Activated CD4-positive, alpha-beta T cell treated with anti-CD3 and anti-CD28 coated beads, Interleukin-2, Interleukin-4, amounts not matched to agents 100 ng/mL and 50 ng/mL, durations not matched to agents 16 hours and 8 hours (primary cell): Measurements from ENCODE around the gene NCKAP5.

Experiments
- DNase-seq: peaks from one replicate; pipeline ENCODE4 v3.0.0-alpha.2; 2020; ENCODE audit warnings: low spot score

NCKAP5 gene

GRCh38 chr2:133082034-133082433, 486.2 kb downstream of the NCKAP5 start:
- DNase-seq: no peak

DNA sequence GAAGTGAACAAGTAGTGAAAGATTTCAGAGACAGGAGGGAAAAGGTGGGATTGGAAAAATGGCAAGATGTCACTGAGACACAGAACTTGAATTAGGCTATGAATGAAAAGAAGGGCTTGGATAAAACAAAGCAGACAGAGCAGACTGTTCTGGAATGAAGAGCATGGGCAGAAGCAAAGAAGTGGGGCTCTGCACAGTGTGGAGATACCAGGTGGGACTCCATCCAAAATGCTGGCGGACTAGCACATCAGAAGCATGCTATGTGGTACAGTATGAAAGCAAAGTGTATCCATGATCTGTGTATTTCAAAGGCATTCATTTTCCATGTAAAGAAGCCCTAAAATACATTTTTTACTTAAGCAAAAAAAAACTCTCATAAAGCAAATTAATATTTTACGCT, 487.4 kb downstream of the NCKAP5 start:
- DNase-seq: no peak

DNA sequence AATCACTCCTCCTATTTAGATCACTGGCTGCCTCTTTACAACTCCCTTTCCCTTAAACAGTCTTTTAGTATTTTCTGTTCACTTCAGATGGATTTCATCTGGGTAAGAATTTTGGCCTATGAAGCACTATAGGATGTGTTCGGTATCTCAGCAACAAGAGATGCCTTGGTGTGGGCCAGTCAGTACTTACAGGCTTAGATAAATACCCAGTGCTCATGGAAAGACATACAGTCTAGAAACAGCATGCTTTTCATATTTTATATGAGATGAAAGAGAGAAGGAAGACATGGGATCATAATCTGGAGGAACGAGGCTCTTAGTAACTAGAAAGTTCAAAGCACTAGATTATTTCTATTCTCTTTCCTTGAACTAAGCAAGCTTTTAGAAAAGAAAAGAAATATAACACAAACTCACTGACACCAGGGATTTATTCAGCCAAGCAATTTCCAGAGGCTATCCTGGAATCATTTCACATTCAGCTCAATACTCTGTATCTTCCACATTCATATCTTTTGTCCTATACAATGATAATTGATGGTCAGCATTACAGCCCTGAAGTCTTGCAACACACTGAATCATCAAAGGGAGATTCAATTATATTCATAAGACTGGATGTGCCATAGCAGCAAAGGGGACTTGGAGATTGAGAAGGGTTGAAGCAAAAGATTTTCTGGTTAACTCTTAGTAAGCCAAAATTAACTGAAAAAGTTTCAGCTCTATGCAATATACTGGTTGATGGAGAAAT, 489.4 kb downstream of the NCKAP5 start:
- no peak for DNase-seq

- no peak for DNase-seq
Measured at GRCh38 chr2:133077269-133077822, 490.9 kb downstream of the NCKAP5 start.

DNA sequence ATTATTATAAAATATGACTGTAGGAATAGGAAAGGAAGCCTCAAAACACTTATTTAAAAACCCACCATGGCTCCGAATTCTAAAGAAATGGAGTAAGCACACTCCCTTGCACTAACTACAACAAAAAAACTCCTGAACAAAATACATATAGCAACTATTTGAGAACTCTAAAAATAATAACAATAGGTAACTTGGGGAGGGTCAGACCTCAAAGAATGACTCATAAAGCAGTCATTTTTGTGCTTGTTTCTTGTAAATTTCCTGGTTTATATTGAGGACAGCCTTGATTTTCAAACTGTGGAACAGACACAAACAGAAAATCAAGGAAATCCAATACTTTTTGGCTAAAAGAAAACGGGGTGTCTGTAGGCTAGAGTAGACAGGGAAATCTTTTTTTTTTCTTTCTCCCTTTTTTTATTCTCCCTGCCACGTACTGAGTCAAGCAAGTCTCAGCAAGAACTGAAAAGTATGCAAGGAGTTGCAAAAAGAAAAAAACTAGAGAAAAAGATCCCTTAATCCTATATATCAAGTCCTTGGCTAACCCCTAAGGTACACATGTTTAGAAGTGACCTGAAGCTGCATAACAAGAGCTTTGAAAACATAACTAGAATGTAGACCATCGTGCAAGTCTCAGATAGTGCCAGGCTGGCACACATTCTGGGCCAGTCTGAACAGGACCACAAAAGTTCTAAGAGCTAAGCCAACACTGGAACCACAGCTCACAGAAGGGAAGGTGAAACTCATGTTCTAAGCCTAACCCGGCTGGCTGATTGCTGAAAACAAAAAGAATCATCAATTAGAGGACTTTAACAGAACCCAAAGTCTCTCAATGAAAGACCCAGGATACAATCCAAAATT, 495.2 kb downstream of the NCKAP5 start:
- no peak for DNase-seq

DNA sequence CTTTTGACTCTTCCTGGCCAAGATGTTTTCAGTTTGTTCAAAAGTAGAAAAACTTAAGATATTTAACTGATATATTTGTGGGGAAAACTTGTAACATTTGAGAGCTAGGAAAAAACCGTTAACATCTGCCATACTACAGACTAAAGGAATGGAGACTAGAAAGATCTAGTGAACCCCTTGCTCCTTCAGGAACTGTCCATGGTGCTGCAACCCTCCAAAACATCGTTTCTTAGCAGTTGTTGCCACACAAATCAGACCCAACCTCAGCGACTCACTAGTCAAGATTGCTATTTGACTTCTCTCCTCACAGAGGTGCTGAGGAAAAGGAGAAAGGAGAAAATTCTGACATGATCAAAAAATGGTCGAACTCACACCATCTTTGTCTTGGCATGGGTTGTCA, 504.5 kb downstream of the NCKAP5 start:
- DNase-seq: no peak

GRCh38 chr2:133062931-133063665, 505.2 kb downstream of the NCKAP5 start:
- no peak for DNase-seq

DNA sequence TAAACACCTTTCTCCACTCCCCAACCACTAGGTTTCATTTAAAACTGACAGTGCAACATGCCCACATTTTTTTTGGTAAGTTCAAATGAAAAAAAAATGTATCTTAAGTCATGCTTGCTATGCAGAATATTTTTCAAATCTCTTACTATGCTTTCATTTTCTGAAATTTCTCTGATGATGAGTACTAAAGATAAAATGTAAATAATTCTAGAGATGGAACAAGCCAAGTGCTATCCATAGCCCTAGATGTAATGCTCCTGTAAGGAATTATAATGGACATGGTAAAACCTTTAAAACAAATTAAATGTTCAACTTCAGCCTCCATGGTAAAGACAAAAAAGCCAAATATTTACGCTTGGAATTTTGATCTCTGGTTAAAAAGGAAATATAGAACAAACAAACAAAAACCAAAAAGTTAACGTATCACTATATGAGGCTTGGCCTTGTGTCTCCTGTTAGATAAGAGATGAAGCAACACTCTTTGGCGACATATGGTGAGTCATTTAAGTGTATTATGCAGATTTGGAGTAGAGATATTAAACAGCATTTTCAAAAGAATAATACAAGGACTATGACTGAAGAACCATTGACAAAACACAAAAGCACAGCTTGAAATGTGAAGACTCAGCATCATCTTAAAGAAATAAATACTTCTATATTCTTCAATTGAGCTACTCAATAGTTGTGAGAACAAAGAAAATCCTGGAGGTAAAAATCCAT, 506.2 kb downstream of the NCKAP5 start:
- DNase-seq: no peak

DNA sequence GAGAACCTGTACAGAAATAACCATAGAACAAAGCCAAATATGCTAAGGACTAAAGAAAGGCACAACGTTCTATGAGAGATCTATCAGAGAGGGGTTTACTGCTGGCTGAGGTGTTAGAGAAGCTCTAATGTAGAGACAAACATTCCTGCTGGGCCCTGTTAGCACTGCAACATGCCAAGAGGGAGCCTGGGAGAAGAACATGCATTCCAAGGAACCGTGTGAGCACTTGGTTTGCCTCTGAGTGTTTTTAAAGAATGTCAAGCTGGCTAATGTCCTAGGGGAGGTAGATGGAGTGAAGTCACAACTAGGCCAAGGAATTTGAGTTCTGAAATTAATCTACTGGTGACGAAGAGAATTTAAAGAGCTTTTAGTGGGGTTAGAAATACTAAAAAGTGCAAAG, 514.0 kb downstream of the NCKAP5 start:
- no peak for DNase-seq

DNA sequence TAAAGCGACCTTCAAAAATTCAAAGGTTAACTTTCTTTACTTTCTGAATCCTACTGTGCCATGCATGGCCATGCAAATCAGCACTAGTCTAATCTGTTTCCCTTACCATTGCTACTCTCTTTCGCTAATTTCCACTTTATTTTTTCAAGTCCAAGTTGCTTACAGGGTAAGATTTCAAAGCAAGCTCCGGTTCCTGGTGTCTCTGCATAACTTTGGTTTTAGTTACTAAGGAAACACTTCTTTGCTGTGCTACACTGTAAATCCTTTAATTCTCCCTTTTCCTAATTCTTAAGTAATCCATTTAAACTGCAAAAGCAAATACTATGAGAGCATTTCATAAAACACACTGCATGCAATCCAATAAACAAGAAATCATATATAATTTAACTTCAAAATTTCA, 514.7 kb downstream of the NCKAP5 start:
- no peak for DNase-seq

DNA sequence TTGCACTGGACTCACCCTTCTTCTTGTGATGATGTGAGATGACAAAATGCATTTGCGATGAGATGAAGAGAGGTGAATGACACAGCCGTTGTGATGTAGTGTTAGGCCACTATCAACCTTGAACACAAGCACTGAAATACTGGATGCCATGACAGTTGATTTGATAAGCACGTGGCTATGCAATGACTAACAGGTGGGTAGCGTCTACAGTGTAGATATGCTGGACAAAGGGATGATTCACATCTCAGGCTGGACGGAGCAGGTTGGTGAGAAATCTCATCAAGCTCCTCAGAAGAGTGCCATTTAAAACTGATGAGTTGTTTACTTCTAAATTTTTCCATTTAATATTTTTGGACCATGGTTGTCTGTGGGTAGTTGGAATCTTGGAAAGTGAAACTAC, 522.5 kb downstream of the NCKAP5 start:
- DNase-seq: no peak

- no peak for DNase-seq
Measured at GRCh38 chr2:133044556-133044955, 523.7 kb downstream of the NCKAP5 start.

DNA sequence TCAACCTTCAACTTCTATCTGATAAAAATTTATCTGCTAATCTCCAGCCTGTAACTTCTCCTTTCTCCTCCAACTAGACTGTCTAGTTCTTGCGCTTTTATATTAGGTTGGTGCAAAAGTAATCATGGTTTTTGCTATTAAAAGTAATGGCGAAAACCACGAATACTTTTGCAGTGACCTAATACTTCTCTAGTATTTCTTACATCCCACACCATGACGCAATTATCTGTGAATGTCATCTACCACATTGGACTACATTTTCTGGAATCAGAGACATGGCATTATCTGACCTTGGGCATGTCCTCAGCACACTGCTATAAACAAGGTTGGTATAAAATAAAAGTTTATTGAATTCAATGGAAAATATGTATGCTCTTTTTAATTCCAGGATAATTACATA, 528.1 kb downstream of the NCKAP5 start:
- no peak for DNase-seq

GRCh38 chr2:133039531-133039930, 528.7 kb downstream of the NCKAP5 start:
- no peak for DNase-seq

GRCh38 chr2:133026536-133027177, 541.6 kb downstream of the NCKAP5 start:
- DNase-seq: no peak

GRCh38 chr2:133025004-133025403, 543.3 kb downstream of the NCKAP5 start:
- DNase-seq: no peak

- no peak for DNase-seq
Measured at GRCh38 chr2:133012847-133013734, 555.2 kb downstream of the NCKAP5 start.

- no peak for DNase-seq
Measured at GRCh38 chr2:133004623-133005022, 563.6 kb downstream of the NCKAP5 start.

DNA sequence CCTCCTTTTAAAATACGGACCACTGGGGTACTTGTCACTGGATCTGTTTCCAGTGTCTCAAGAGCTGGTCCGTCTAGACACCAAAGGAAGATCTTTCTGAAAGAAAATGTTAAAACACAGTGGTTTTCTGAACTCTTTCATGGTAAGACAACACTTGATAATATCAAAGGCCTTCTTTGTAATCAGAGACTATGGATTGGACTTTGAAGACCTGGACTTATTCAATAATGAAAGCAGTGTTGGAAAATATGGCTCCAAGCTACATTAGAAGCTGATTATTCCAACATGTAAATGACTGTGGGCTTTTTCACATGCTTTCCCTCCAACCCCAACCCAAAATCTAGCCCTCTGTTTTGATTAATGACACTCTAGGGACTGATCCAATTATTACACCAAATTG, 568.8 kb downstream of the NCKAP5 start:
- DNase-seq: no peak

- no peak for DNase-seq
Measured at GRCh38 chr2:132998221-132998620, 570.0 kb downstream of the NCKAP5 start.
